Vagina (tissue), 2 donors: Measurements from ENCODE around the gene PTP4A2. TPM values are rescaled to one million over a fixed set of nuclear protein-coding genes. Genes with fewer than 3 reads are reported as not detected.
"Not testable (repeated sequence)": the region's sequence is repeated elsewhere in the genome, so short reads cannot be mapped to it uniquely, and the experiment has no call there.

ENCODE experiments used
- DNase-seq, 2 donors: peaks; one replicate each; pipeline ENCODE4 v3.0.0-alpha.2; 2017; ENCODE audit errors: extremely low spot score in 2 of 2
- H3K27ac ChIP-seq: fragments of 200-600 bp; sonication (generic); one replicate; pipeline ENCODE4 v1.5.1; 2019
- H3K27me3 ChIP-seq: fragments of 200-600 bp; sonication (generic); one replicate; pipeline ENCODE4 v1.5.1; 2019
- H3K36me3 ChIP-seq, 2 donors: fragments of 200-600 bp; sonication (generic); one replicate each; pipeline ENCODE4 v1.5.1; 2017 to 2019
- H3K4me1 ChIP-seq: fragments of 200-600 bp; sonication (generic); one replicate; pipeline ENCODE4 v1.5.1; 2019
- H3K4me3 ChIP-seq, 2 donors: fragments of 200-600 bp; sonication (generic); 1 replicate in 1 of 2; 2 replicates in 1 of 2; pipeline ENCODE4 v1.5.1; 2016 to 2019
- H3K9me3 ChIP-seq: fragments of 200-600 bp; sonication (generic); one replicate; pipeline ENCODE4 v1.5.1; 2019
- CTCF ChIP-seq, 3 experiments: fragments of 450-650 bp in 2 of 3; fragments of 200-600 bp in 1 of 3; sonication (generic) in 1 of 3; IDR thresholded peaks; one replicate each; pipeline ENCODE4 v1.5.1; 2017 to 2019; ENCODE audit warnings: antibody characterized with exemption in 3 of 3, mild to moderate bottlenecking in 2 of 3, moderate library complexity in 2 of 3
- POLR2A ChIP-seq, 2 donors: fragments of 450-650 bp; IDR thresholded peaks; one replicate each; pipeline ENCODE4 v1.6.1; 2017; ENCODE audit warnings: antibody characterized with exemption in 2 of 2, mild to moderate bottlenecking in 2 of 2, moderate library complexity in 2 of 2
- POLR2AphosphoS5 ChIP-seq, 2 donors: sonication (generic); formaldehyde crosslinking; IDR thresholded peaks; one replicate each; pipeline ENCODE4 v1.9.0; 2017; ENCODE audit warnings: antibody characterized with exemption in 2 of 2, mild to moderate bottlenecking in 2 of 2, low read depth in 1 of 2; ENCODE audit not compliant: insufficient read depth in 1 of 2
- intact Hi-C: fragments of 100-400 bp; cut with DNase I; formaldehyde crosslinking; loops from one replicate; pipeline ENCODE4 v1.15.1; 2023
- total RNA-seq: library from RNA; depleted of rRNA; stranded (reverse); fragments of >200 nt; gene quantifications from one replicate; pipeline ENCODE4 v1.2.3, GENCODE V29; 2016

PTP4A2 gene
- total RNA-seq, 1 donor from 2014 or later: 112 TPM

DNA sequence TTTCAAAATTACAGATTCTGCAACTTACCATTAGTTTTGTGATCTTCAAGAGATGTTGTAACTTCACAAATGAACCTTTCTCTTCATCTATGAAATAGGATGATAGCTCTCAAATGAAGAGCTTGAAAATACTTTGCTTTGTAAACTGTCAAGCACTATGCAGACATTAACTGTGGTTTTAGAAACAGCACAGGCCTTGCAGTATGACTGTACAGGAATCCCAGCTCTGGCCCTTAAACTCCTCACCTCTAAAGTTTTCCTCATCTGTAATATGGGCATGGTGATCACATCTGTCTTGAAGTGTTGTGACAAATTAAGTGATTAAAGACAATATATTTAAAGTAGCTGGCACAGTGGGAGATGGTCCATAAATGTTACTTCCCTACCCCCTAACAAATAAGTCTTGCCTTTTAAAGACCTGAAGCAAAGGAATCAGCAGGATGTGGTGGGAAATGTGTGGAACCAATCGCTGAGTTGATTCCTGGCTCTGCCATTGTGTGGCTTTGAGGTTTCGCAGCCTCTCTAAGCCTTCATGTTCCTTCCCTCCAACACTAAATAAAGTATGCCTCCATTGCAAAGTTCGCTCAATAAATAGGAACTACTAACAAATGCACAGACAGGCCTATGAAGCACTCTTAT lies 5.5 kb upstream of the PTP4A2 start:
- DNase-seq: no peak

DNA sequence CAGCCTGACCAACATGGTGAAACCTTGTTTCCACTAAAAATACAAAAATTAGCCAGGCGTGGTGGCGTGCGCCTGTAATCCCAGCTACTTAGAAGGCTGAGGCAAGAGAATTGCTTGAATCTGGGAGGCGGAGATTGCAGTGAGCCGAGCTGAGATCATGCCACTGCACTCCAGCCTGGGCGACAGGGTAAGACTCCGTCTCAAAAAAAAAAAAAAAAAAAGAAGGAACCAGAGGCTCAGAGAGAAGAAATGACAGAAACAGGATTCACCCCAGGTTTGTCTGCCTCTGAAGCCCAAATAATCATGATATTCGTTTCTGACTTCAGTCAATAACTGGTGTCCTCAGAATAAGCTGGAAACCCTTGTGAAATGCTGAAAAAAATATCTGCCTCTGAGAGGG lies 3.9 kb upstream of the PTP4A2 start:
- DNase-seq, H3K27ac ChIP-seq, intact Hi-C loops, H3K36me3 ChIP-seq, H3K4me3 ChIP-seq, H3K9me3 ChIP-seq, H3K27me3 ChIP-seq: not testable (repeated sequence)
- peaks cover 43% of the 10 kb centered on the region for H3K4me1 ChIP-seq

More for the DNA sequence above, 5.5 kb upstream of the PTP4A2 start:
- Histone ChIP-seq H3K36me3 (no peaks in the 10 kb centered on the region), H3K4me1 (peaks cover 41% of the 10 kb centered on the region), H3K9me3 (no peaks in the 10 kb centered on the region), H3K27ac (peak overlapping the region; percentile 96), H3K4me3 (peak overlapping the region; percentile 44 to 53), H3K27me3 (no peaks in the 10 kb centered on the region)
- intact Hi-C loops: no loop called here
- TF ChIP-seq POLR2A (IDR thresholded peaks at IDR 0.05) (no peak), CTCF (IDR thresholded peaks at IDR 0.05) (no peak), POLR2AphosphoS5 (IDR thresholded peaks at IDR 0.05; ENCODE audit: insufficient read depth in 1 of 2, low read depth in 1 of 2) (no peak)

- intact Hi-C loops: no loop called here
- TF ChIP-seq POLR2AphosphoS5 (IDR thresholded peaks at IDR 0.05; ENCODE audit: insufficient read depth in 1 of 2, low read depth in 1 of 2) (peak in 1 of 2 donors; percentile 68), CTCF (IDR thresholded peaks at IDR 0.05) (peak in 2 of 3 experiments; percentile 16 to 44), POLR2A (IDR thresholded peaks at IDR 0.05) (no peak)
- Histone ChIP-seq H3K27me3 (no peaks in the 10 kb centered on the region), H3K4me1 (peaks cover 53% of the 10 kb centered on the region), H3K27ac (peak overlapping the region; percentile 96), H3K36me3 (no peaks in the 10 kb centered on the region), H3K9me3 (no peaks in the 10 kb centered on the region), H3K4me3 (no peak overlapping the region)
- DNase-seq: no peak
Measured at GRCh38 chr1:31939484-31940329, 1.5 kb upstream of the PTP4A2 start.

DNA sequence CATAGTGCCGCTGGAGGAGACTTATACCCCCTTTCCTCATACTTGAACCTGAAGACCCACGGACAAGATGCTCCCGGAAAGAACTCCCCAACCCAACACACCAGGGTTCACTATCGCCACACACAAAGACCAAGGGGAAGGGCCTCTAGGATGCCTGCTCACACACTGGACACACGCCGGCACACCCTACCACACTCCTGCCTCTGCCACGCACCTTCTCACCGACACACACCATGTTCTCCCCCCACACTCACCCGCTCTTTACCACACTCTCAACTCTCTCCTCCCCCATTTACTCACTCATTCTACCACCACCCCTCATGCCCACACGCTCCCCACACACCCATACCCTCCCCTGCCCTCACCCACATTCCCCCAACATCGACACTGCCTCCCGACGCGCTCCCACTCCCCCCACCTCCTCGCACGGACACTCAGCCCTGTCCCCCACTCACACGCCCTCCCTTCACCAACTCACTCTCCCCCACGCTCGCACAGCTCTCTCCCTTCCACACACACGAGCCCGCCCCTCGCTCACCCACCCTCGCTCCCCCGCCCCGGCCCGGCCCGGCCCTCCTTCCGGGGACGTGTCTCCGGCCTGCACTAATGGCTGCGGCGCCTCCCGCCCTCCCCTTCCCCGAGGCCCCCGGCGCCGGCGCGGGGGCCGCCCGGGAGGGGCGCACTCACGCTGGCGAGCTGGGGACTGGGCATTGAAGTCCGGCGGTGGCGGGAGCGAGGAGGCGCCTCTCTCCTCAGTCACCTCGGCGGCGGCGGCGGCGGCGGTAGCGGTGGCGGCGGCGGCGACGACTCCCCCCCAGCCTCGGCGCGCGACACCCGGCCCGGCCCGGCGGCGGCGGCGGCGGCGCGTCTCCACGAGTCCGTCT lies 626 bp downstream of the PTP4A2 start:
- peak overlapping the region; percentile 96 for H3K27ac ChIP-seq
- peak overlapping the region; percentile 87 to 92 for H3K4me3 ChIP-seq
- H3K27me3 ChIP-seq: no peaks in the 10 kb centered on the region
- H3K4me1 ChIP-seq: peaks cover 62% of the 10 kb centered on the region
- DNase-seq: no peak
- TF ChIP-seq POLR2AphosphoS5 (IDR thresholded peaks at IDR 0.05; ENCODE audit: insufficient read depth in 1 of 2, low read depth in 1 of 2): peak in 1 of 2 donors; percentile 36
- TF ChIP-seq CTCF (IDR thresholded peaks at IDR 0.05): no peak
- no peaks in the 10 kb centered on the region for H3K9me3 ChIP-seq
- intact Hi-C loops: no loop called here
- H3K36me3 ChIP-seq: no peaks in the 10 kb centered on the region

- no peaks in the 10 kb centered on the region for H3K27me3 ChIP-seq
- peak overlapping the region; percentile 96 for H3K27ac ChIP-seq
- DNase-seq: no peak
- TF ChIP-seq POLR2AphosphoS5 (IDR thresholded peaks at IDR 0.05; ENCODE audit: insufficient read depth in 1 of 2, low read depth in 1 of 2) (peak in 1 of 2 donors; percentile 2), POLR2A (IDR thresholded peaks at IDR 0.05) (no peak), CTCF (IDR thresholded peaks at IDR 0.05) (no peak)
- peak overlapping the region; percentile 87 to 92 for H3K4me3 ChIP-seq
- intact Hi-C loops: no loop called here
- no peaks in the 10 kb centered on the region for H3K9me3 ChIP-seq
- H3K36me3 ChIP-seq: no peaks in the 10 kb centered on the region
- H3K4me1 ChIP-seq: peaks cover 68% of the 10 kb centered on the region
Measured at GRCh38 chr1:31936981-31937299, 1.2 kb downstream of the PTP4A2 start.
